ENCODE measurements around the gene PPM1D.

The PPM1D gene

DNA sequence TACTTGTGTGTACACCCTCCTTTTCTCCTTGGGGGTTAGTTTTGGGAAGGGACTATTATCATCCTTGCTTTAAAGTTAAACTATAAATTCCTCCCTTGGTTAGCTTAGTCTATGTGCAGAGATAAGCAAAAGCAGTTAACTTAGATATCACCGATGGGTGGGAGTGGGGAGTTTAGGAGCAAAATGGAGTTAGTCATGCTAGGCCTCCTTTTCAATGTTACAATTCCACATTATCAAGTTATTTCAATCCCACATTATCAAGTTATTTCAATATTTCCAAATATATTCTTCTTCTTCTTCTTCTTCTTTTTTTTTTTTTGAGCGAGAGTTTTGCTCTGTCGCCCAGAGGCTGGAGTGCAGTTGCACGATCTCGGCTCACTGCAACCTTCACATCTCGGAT lies 76.0 kb downstream of the PPM1D start:
- no peak for DNase-seq

DNA sequence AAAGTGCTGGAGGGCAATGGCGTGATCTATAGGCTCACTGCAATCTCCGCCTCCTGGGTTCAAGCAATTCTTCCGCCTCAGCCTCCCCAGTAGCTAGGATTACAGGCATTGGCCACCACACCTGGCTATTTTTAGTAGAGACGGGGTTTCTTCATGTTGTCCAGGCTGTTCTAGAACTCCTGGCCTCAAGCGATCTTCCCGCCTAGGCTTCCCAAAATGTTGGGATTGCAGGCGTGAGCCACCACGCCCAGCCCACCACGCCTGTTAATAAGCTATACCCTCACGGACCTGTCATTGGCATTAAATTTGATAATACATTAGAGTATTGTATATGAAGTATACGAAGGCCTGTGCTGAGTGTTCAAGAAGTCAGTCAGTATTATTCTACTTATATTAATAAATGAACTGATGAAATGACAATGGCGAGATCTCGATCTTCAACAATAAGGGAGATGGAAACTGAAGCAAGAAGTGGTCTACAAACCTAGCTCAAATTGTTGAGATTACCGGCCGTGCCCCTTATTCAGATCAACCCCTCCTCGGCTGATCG lies 76.8 kb downstream of the PPM1D start:
- no peak for DNase-seq

DNA sequence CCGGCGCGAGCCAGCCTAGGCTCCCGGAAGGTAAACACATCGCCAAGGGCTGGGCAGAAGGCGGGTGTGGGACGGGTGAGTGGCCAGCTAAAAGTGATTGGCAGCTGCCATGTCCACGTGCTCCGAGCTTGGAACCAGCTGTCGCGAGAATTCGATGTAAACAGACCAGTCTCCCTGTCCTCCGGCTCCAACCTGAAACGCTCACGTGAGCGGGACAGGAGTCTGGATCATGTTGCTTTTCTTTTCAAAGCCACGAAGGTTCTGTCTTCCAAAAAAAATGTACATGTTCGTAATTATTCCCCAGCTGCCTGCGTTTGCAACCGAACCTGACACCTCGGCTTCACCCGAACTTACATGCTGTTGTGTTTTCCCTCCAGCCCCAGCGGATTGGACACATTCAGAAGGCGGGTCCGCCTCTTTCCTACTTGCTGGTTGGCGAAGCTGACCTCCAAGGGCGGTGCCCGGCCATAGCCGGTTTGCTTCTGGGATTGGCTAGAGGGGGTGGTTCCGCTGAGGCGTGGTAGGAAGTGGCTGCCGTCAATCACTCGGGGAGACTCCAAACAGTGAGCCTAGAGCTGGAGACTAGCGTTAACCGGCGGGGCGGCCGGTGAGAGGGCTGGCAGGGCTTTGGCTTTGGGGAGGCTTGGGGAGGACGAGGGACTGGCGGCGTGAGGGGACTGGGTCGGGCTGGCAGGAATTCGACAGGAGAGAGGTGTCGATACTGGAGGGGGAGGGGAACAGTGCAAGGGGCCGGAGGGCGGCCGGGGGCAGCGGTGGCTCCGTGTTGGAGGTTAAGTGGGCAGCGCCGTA lies 77.5 kb downstream of the PPM1D start, which contains the start of gene BCAS3:
BCAS3 (plus strand) TSS at position 544 of the 810 bp plus-strand sequence.
- peak; percentile 99 for DNase-seq

DNA sequence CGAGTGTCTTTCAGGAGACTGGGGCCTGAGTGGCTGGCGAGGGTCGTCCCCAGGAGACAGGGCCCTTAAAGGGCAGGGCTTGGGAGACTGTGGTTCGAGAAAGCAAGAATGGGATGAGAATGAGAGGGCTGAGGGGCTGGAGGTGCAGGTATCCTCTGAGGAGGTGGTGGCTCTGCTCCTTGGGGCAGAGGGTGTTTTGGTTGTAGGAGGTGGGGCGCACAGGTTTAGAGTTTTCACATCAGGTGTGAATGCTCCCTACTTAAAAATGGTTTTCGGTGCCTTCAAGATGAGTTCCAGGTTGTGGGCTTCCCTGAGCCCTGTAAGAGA lies 78.1 kb downstream of the PPM1D start:
- DNase-seq = no peak

DNA sequence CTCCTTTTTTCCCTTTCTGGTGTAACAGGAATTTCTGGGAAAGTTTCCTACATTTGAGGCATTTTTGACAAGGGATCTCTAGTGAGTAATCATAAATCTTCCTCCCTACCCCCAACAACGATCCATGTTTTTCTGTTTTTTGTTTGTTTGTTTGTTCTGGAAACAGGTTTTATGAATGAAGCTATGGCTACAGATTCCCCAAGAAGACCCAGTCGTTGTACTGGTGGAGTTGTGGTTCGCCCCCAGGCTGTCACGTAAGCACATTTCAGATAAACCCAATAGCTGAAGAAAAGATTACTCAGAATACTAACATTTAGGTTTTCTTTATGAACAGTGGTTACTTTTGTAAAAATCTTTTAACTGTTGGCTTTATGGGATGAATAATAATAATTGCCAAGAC lies 79.3 kb downstream of the PPM1D start:
- DNase-seq = no peak

DNA sequence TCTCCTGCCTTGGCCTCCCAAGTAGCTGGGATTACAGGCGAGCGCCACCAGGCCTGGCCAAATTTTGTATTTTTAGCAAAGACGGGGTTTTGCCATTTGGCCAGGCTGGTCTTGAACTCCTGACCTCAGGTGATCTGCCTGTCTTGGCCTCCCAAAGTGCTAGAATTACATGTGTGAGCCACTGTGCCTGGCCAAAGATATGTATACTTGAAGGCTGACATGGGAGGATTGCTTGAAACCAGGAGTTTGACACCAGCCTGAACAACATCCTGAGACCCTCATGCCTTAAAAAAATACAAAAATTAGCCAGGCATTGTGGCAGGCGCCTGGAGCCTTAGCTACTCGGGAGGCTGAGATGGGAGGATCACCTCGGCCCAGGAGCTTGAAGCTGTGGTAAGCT lies 80.8 kb downstream of the PPM1D start:
- no peak for DNase-seq

DNA sequence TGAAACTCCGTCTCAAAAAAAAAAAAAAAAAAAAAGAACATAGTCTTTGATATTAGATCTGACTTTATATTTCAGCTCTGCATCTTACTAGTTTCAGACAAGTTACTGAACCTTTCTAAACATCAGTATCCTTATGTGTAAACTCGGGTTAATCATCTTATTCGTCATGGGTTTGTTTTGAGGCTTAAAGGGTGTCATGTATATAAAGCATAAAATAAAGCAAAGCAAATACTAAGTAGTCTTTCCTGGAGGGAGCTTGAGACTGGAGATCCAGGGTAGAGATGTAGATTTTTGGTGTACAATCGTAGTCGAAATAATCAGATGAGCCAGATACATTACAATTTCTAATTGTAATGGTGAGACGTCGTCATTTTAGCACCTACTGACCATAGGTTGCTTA lies 85.4 kb downstream of the PPM1D start:
- DNase-seq = no peak

DNA sequence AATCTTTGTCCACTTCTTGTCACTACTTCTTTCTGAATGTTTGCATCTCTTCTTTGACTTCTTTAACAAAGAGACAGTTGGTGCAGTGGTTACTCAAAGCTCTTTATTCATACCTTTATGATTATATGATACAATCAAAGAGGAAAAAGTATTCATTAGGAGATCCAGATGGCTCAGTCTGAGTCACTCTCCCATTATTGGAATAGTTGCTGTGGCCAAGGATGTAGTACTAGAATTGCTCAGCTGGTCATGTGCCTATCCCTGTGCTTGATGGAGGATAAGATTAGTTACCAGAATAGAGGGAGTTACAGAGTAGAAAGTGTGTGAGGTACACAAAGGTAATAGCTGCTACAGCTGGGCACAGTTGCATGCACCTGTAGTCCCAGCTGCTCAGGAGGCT lies 96.0 kb downstream of the PPM1D start:
- no peak for DNase-seq

DNA sequence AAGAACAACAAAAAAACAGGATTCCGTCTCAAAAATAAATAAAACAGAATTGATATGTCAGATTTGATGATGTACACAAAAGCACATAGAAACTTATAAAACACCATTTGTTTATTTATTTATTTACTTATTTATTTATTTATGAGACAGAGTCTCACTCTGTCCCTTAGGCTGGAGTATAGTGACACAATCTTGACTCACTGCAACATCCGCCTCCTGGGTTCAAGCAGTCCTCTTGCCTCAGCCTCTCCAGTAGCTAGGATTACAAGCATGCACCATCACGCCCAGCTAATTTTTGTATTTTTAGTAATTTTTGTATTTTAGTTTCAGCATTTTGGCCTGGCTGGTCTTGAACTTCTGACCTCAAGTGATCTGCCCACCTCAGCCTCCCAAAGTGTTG lies 99.1 kb downstream of the PPM1D start:
- DNase-seq = no peak

DNA sequence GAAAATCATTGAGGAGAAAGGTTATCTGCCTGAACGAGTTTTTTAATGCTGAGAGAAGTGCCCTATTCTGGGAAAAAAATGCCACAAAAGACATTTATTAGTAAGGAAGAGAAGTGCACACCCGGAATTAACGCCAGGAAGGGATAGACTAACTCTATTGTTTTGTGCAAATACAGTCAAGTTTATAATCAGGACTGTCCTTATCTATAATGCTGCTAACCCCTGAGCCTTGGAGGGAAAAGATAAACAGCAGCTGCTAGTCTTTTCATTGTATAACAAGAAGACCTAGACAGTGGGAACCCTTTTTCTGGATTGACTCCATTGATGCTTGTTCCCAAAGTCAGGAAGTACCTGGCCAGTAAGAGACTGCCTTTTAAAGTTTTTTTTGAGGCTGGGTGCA lies 104.2 kb downstream of the PPM1D start:
- no peak for DNase-seq

DNA sequence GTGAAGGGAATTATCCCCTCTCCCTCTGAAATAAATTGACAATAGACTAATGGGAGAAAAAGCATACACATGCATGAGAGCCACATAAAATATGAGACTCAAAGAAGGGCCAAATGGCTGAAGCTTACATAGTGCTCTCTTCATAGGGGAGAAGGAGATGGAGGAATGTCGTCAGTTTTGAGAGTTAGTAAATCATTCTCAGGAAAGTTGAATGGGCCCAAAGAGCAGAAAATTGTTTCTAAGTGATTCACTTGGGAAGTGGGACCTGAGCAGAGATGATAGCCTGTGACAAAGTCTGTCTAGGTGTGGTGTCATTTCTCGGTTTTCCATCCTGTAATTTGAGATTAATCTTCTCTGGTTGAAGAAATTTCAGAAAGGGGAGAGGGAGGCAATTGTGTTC lies 112.7 kb downstream of the PPM1D start:
- DNase-seq = no peak

DNA sequence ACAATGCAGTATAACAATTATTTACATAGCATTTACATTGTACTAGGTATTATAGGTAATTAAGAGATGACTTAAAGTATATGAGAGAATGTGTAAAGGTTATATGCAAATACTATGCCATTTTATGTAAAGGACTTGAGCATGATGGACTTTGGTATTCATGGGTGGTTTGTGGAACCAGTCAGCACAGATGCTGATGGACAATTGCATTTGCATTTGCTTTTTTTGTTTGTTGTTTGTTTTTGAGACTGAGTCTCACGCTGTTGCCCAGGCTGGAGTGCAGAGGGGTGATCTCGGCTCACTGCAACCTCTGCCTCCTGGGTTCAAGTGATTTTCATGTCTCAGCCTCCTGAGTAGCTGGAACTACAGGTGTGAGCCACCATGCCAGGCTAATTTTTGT lies 113.6 kb downstream of the PPM1D start:
- no peak for DNase-seq

All from NCI-H1694 treated with DMSO at 0.1 percent for 48 hours (cell line).